ENCODE measurements around the gene YIF1B. TPM values are rescaled to one million over a fixed set of nuclear protein-coding genes. Genes with fewer than 3 reads are reported as not detected.

YIF1B gene
- total and polyA plus RNA-seq, 2 experiments from 2014 or later, result 82.8 to 106 TPM

- TF ChIP-seq CTCF (conservative IDR thresholded peaks at IDR 0.05; ENCODE audit: low read depth in 2 of 2), result no peak
- no peak for TF ChIP-seq CREB1 (CRISPR knock-in tag; IDR thresholded peaks at IDR 0.05; ENCODE audit: low read depth)
- TF ChIP-seq NANOG (IDR thresholded peaks at IDR 0.05; ENCODE audit: borderline replicate concordance), result no peak
- TF ChIP-seq EZH2 (IDR thresholded peaks at IDR 0.05; ENCODE audit: low read depth, unreplicated experiment), result no peak
- TF ChIP-seq, protein P1, sequence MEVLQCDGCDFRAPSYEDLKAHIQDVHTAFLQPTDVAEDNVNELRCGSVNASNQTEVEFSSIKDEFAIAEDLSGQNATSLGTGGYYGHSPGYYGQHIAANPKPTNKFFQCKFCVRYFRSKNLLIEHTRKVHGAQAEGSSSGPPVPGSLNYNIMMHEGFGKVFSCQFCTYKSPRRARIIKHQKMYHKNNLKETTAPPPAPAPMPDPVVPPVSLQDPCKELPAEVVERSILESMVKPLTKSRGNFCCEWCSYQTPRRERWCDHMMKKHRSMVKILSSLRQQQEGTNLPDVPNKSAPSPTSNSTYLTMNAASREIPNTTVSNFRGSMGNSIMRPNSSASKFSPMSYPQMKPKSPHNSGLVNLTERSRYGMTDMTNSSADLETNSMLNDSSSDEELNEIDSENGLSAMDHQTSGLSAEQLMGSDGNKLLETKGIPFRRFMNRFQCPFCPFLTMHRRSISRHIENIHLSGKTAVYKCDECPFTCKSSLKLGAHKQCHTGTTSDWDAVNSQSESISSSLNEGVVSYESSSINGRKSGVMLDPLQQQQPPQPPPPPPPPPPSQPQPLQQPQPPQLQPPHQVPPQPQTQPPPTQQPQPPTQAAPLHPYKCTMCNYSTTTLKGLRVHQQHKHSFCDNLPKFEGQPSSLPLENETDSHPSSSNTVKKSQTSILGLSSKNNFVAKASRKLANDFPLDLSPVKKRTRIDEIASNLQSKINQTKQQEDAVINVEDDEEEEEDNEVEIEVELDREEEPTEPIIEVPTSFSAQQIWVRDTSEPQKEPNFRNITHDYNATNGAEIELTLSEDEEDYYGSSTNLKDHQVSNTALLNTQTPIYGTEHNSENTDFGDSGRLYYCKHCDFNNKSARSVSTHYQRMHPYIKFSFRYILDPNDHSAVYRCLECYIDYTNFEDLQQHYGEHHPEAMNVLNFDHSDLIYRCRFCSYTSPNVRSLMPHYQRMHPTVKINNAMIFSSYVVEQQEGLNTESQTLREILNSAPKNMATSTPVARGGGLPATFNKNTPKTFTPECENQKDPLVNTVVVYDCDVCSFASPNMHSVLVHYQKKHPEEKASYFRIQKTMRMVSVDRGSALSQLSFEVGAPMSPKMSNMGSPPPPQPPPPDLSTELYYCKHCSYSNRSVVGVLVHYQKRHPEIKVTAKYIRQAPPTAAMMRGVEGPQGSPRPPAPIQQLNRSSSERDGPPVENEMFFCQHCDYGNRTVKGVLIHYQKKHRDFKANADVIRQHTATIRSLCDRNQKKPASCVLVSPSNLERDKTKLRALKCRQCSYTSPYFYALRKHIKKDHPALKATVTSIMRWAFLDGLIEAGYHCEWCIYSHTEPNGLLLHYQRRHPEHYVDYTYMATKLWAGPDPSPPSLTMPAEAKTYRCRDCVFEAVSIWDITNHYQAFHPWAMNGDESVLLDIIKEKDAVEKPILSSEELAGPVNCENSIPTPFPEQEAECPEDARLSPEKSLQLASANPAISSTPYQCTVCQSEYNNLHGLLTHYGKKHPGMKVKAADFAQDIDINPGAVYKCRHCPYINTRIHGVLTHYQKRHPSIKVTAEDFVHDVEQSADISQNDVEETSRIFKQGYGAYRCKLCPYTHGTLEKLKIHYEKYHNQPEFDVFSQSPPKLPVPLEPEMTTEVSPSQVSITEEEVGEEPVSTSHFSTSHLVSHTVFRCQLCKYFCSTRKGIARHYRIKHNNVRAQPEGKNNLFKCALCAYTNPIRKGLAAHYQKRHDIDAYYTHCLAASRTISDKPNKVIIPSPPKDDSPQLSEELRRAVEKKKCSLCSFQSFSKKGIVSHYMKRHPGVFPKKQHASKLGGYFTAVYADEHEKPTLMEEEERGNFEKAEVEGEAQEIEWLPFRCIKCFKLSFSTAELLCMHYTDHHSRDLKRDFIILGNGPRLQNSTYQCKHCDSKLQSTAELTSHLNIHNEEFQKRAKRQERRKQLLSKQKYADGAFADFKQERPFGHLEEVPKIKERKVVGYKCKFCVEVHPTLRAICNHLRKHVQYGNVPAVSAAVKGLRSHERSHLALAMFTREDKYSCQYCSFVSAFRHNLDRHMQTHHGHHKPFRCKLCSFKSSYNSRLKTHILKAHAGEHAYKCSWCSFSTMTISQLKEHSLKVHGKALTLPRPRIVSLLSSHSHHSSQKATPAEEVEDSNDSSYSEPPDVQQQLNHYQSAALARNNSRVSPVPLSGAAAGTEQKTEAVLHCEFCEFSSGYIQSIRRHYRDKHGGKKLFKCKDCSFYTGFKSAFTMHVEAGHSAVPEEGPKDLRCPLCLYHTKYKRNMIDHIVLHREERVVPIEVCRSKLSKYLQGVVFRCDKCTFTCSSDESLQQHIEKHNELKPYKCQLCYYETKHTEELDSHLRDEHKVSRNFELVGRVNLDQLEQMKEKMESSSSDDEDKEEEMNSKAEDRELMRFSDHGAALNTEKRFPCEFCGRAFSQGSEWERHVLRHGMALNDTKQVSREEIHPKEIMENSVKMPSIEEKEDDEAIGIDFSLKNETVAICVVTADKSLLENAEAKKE (CRISPR knock-in tag; IDR thresholded peaks at IDR 0.05), result no peak
- no peak for TF ChIP-seq ZNF331 (CRISPR knock-in tag; IDR thresholded peaks at IDR 0.05; ENCODE audit: low read depth)
Observed at GRCh38 chr19:38253788-38254187, 62.0 kb downstream of the YIF1B start (continued).

Small RNA genes within 50 kb of the gene (small RNA-seq; reads per million reads assigned to genes)
- not detected for gene RF00019 (ENCODE audit: low replicate concordance)

Other genes starting within 250 kb of the YIF1B start
- 8.3 and 11.7 TPM in 2 replicates for gene DPF1, start 91.7 kb downstream of the YIF1B start, total RNA-seq (2014; rRNA removed; shearing (Covaris generic))
- gene DPF1, start 91.7 kb downstream of the YIF1B start, polyA plus RNA-seq (2016; fragmentation: Nextera tagmentation; extraction: Ambion mirVana), result 7.9 and 8.3 TPM in 2 replicates
- 9.4 and 14.5 TPM in 2 replicates for gene PPP1R14A, start 59.6 kb downstream of the YIF1B start, total RNA-seq (2014; rRNA removed; shearing (Covaris generic))
- gene PPP1R14A, start 59.6 kb downstream of the YIF1B start, polyA plus RNA-seq (2016; fragmentation: Nextera tagmentation; extraction: Ambion mirVana), result 76.2 and 77.5 TPM in 2 replicates
- 382 and 468 TPM in 2 replicates for gene SPINT2, start 51.4 kb downstream of the YIF1B start, total RNA-seq (2014; rRNA removed; shearing (Covaris generic))
- 298 and 319 TPM in 2 replicates for gene SPINT2, start 51.4 kb downstream of the YIF1B start, polyA plus RNA-seq (2016; fragmentation: Nextera tagmentation; extraction: Ambion mirVana)
- 26.7 and 58.9 TPM in 2 replicates for gene C19orf33, start 11.7 kb downstream of the YIF1B start, total RNA-seq (2014; rRNA removed; shearing (Covaris generic))
- gene C19orf33, start 11.7 kb downstream of the YIF1B start, polyA plus RNA-seq (2016; fragmentation: Nextera tagmentation; extraction: Ambion mirVana), result 72.2 and 95.5 TPM in 2 replicates
- gene KCNK6, start 3.9 kb upstream of the YIF1B start, total RNA-seq (2014; rRNA removed; shearing (Covaris generic)), result 9.9 and 14.6 TPM in 2 replicates
- 9.0 and 9.4 TPM in 2 replicates for gene KCNK6, start 3.9 kb upstream of the YIF1B start, polyA plus RNA-seq (2016; fragmentation: Nextera tagmentation; extraction: Ambion mirVana)
- gene CATSPERG, start 19.9 kb upstream of the YIF1B start, total RNA-seq (2014; rRNA removed; shearing (Covaris generic)), result 1.4 and 4.2 TPM in 2 replicates
- gene CATSPERG, start 19.9 kb upstream of the YIF1B start, polyA plus RNA-seq (2016; fragmentation: Nextera tagmentation; extraction: Ambion mirVana), result 1.4 and 1.9 TPM in 2 replicates
- 165 and 241 TPM in 2 replicates for gene PSMD8, start 58.6 kb upstream of the YIF1B start, total RNA-seq (2014; rRNA removed; shearing (Covaris generic))
- gene PSMD8, start 58.6 kb upstream of the YIF1B start, polyA plus RNA-seq (2016; fragmentation: Nextera tagmentation; extraction: Ambion mirVana), result 129 and 138 TPM in 2 replicates
- gene GGN, start 72.1 kb upstream of the YIF1B start, total RNA-seq (2014; rRNA removed; shearing (Covaris generic)), result 0.14 and 0.70 TPM in 2 replicates
- gene GGN, start 72.1 kb upstream of the YIF1B start, polyA plus RNA-seq (2016; fragmentation: Nextera tagmentation; extraction: Ambion mirVana), result 1.5 and 2.6 TPM in 2 replicates
- gene SPRED3, start 72.8 kb upstream of the YIF1B start, total RNA-seq (2014; rRNA removed; shearing (Covaris generic)), result 3.9 TPM in 2 replicates
- 10.7 and 11.6 TPM in 2 replicates for gene SPRED3, start 72.8 kb upstream of the YIF1B start, polyA plus RNA-seq (2016; fragmentation: Nextera tagmentation; extraction: Ambion mirVana)
- 4.3 and 5.7 TPM in 2 replicates for gene FAM98C, start 87.1 kb upstream of the YIF1B start, total RNA-seq (2014; rRNA removed; shearing (Covaris generic))
- gene FAM98C, start 87.1 kb upstream of the YIF1B start, polyA plus RNA-seq (2016; fragmentation: Nextera tagmentation; extraction: Ambion mirVana), result 7.6 and 8.0 TPM in 2 replicates
- 3.6 and 4.1 TPM in 2 replicates for gene RASGRP4, start 110.3 kb upstream of the YIF1B start, total RNA-seq (2014; rRNA removed; shearing (Covaris generic))
- 1.5 and 1.6 TPM in 2 replicates for gene RASGRP4, start 110.3 kb upstream of the YIF1B start, polyA plus RNA-seq (2016; fragmentation: Nextera tagmentation; extraction: Ambion mirVana)
- 17.3 and 26.7 TPM in 2 replicates for gene RYR1, start 117.7 kb upstream of the YIF1B start, total RNA-seq (2014; rRNA removed; shearing (Covaris generic))
- 4.0 and 4.7 TPM in 2 replicates for gene RYR1, start 117.7 kb upstream of the YIF1B start, polyA plus RNA-seq (2016; fragmentation: Nextera tagmentation; extraction: Ambion mirVana)